ENCODE data around the gene FREM2.

The FREM2 gene, protein sequence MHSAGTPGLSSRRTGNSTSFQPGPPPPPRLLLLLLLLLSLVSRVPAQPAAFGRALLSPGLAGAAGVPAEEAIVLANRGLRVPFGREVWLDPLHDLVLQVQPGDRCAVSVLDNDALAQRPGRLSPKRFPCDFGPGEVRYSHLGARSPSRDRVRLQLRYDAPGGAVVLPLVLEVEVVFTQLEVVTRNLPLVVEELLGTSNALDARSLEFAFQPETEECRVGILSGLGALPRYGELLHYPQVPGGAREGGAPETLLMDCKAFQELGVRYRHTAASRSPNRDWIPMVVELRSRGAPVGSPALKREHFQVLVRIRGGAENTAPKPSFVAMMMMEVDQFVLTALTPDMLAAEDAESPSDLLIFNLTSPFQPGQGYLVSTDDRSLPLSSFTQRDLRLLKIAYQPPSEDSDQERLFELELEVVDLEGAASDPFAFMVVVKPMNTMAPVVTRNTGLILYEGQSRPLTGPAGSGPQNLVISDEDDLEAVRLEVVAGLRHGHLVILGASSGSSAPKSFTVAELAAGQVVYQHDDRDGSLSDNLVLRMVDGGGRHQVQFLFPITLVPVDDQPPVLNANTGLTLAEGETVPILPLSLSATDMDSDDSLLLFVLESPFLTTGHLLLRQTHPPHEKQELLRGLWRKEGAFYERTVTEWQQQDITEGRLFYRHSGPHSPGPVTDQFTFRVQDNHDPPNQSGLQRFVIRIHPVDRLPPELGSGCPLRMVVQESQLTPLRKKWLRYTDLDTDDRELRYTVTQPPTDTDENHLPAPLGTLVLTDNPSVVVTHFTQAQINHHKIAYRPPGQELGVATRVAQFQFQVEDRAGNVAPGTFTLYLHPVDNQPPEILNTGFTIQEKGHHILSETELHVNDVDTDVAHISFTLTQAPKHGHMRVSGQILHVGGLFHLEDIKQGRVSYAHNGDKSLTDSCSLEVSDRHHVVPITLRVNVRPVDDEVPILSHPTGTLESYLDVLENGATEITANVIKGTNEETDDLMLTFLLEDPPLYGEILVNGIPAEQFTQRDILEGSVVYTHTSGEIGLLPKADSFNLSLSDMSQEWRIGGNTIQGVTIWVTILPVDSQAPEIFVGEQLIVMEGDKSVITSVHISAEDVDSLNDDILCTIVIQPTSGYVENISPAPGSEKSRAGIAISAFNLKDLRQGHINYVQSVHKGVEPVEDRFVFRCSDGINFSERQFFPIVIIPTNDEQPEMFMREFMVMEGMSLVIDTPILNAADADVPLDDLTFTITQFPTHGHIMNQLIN (N-terminal part only)

GRCh38 chr13:38686577-38687245 is at the start of gene FREM2:
FREM2 (plus strand) TSS chr13:38687077; CDS start chr13:38687345, 268 bp downstream.
- DNase-seq, result no peak

GRCh38 chr13:38637576-38637975 is 49.3 kb upstream of the FREM2 start:
- no peak for DNase-seq

GRCh38 chr13:38641164-38641948 is 45.5 kb upstream of the FREM2 start:
- peak in 1 of 2 experiments; percentile 0 for DNase-seq

- DNase-seq, result no peak
Measured at GRCh38 chr13:38647312-38647711, 39.6 kb upstream of the FREM2 start.

DNA sequence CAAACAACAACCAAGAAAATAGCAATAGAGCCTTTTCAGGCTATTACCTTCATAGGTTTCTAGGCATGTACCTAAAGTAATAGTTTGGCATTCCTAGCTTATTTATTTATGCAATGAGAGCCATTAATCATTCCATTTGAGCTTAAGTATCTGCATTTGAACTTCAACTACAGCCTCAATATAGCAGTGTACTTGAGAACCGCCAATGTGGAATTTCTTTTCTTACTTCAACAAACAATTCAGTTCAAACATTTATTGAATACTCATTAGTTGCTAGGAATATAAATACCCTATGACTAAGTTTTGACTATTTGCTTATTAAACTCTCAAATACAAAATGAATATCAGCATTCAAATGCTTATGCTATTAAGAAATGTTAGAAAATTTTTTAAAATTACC is 38.0 kb upstream of the FREM2 start:
- no peak for DNase-seq

DNA sequence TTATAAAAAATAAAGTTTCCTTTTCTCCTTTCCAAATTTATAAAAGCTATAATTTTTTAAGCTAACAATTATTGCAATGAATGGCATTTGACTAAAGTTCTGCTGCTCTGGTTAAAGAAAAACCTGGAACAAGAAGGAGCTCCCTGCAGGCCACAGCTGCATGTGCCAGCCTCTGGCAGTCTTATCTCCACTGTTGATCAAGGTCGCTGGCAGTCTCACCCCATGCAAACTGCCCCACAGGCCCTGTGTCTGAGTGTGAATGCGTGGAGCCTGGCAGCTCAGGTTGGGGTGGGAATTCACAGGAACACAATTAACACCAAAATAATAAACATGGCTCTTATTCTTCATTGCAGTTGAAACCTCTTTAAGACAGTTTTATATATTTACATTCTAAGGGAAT is 30.2 kb upstream of the FREM2 start:
- no peak for DNase-seq

DNA sequence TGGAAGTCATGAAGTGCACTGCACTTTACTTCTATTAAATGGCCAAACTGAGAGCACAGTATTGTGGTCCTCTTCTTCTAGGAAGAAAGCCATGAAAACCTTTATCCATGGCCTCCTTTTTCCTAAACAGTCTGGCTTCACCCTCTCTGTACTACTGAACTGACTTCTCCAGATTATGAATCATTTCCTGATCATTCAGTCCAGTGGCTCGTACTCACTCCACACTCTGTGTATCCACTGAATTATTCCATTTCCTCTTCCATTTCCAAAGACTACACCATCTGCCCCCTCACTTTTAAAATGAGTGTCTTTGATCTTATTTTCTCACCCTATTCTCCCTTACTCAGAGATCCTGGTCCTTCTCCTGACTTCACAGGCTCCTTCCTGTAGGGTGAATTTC is 29.7 kb upstream of the FREM2 start:
- no peak for DNase-seq

GRCh38 chr13:38658906-38659305 is 28.0 kb upstream of the FREM2 start:
- DNase-seq, result no peak

DNA sequence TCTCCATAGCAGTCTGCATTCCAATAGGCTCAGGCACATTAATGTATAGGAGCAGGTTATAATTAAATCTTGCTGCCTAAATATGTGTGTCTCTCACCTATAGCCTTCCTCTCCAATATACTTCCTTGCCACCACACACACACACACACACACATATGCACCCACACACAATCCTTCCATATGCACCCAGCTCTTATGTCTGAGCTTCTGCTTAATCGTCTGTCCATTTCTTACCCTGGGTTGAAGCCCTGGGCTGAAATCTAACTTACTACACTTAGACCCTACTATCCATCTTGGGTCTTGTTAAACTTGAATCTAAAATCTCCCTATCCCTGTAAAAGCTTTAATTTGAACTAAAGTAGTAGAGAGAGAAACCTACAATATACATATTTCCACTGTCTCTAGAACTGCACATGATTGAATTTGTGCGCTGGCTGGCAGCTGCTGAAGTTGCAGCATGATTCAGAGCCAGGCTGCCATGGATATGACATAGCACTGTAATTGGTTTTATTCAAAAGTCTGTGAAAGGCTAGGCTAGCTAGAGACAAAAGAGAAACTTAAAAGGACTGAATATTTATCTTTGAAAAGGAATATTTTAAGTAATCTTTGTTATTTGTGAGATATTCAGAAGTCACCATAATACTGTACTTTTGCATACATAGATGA is 25.7 kb upstream of the FREM2 start:
- DNase-seq, result no peak

GRCh38 chr13:38662362-38662761 is 24.5 kb upstream of the FREM2 start:
- no peak for DNase-seq

DNA sequence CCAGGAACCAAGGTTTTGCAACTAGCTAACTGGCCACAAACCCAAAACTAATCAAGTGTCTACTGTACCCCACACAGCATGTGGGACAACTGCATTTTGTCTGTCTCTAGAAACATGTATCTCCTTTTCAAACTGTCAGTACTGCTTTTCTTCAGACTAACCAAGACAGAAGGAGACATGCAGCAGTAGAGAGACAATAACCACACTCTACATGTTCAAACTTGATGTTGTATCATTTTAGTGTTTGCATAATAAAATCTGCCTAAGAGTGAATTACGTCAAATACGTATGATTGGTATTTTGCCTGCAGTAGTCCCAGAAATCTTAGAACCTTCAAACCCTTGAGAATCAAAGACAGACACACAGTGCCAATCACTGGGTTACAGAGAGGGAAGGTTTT is 22.0 kb upstream of the FREM2 start:
- DNase-seq, result no peak

DNA sequence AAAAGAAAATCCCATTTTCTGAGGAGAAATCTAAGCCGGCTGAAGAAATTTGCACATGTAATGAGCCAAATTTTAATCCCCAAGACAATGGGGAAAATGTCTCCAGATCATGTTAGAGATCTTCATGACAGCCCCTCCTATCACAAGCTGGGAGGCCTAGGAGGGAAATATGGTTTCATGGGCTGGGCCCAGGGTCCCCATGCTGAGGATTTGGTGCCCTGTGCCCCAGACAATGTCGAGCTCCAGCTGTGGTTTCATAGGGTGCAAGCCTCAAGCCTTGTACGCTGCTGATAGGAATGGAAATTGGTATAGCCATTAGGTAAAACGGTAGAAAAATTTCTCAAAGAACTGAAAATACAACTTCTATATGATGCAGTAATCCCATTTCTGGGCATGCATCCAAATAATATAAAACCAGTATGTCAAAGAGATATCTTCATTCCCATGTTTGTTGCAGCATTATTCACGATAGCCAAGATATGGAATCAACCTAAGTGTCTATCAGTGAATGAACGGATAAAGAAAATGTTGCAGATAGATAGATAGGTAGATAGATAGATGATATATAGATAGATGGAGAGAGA is 19.3 kb upstream of the FREM2 start:
- DNase-seq, result no peak

GRCh38 chr13:38669234-38669964 is 17.5 kb upstream of the FREM2 start:
- DNase-seq, result no peak

DNA sequence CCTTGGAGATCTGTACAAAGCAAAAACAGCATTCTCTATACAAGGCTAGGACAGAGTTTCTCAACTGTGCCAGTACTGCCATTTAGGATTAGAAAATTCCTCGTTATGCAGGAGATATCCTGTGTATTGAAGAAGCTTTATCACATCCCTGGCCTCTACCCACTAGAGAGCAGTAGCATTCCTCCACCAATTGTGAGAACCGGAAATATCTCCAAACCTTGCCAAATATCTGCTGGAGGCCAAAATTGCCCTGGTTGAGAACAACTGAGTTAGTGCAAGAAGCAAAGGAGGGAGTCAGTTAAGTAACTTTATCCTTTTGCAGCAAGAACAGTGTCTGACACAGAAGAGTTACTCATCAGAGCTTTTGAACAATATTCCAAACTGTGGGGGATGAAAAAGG is 16.2 kb upstream of the FREM2 start:
- DNase-seq, result no peak

GRCh38 chr13:38671980-38672379 is 14.9 kb upstream of the FREM2 start:
- DNase-seq, result no peak

DNA sequence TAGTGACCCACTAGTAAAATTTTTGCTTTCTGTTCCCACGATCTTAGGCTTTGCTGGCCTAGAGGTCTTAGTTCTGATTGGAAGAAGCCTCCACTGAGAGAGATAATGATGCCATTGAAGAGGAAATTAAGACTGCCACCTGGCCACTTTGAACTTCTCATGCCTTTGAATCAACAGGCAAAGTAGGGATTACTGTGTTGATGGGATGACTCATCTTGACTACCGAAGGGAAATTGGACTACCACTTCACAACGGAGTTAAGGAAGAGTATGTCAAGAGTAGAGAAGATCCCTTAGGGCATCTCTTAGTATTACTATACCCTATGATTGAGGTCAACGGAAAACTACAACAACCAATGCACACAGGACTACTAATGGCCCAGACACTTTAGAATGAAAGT is 12.7 kb upstream of the FREM2 start:
- DNase-seq, result no peak

- no peak for DNase-seq
Measured at GRCh38 chr13:38680912-38681311, 6.0 kb upstream of the FREM2 start.

- DNase-seq, result no peak
Measured at GRCh38 chr13:38684714-38685113, 2.2 kb upstream of the FREM2 start.

GRCh38 chr13:38685431-38685830 is 1.4 kb upstream of the FREM2 start:
- DNase-seq, result no peak

- peak in 1 of 2 experiments; percentile 1 for DNase-seq
Measured at GRCh38 chr13:38685974-38686576, 802 bp upstream of the FREM2 start.

Measured in Kasumi-1 (cell line).